GM12874 (cell line): ENCODE data around the gene DYNLRB1.
A peak's percentile ranks its signal among the peaks of the same experiment; 100 is the strongest.

Experiments used
- CTCF ChIP-seq: IDR thresholded peaks from 2 replicates; pipeline ENCODE4 v1.5.1; 2011; ENCODE audit warnings: low read depth, mild to moderate bottlenecking, control low read depth, low read length, moderate library complexity; ENCODE audit not compliant: insufficient read depth

Gene DYNLRB1

GRCh38 chr20:34535301-34535840 lies 19.1 kb downstream of the DYNLRB1 start:
- TF ChIP-seq CTCF, result no peak

DNA sequence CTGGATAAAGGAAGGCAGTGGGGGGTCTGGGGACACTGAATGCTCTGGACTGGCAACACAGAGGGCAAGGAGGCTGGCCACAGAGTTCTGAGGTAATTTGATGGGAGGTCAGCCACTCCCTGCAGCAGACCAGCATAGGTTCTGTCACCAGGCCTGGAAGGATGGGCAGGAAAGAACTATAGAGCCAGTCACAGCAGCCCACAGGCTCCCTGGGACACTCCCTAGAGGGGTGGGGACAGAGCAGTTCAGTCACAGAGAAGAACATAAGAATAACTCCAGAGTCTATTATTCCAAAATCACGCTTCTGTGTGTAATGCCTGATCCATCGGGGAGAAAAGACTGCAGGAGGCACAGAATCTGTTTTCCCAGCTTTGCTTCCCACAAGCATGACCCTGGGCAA lies 19.6 kb downstream of the DYNLRB1 start:
- TF ChIP-seq CTCF, result no peak

DNA sequence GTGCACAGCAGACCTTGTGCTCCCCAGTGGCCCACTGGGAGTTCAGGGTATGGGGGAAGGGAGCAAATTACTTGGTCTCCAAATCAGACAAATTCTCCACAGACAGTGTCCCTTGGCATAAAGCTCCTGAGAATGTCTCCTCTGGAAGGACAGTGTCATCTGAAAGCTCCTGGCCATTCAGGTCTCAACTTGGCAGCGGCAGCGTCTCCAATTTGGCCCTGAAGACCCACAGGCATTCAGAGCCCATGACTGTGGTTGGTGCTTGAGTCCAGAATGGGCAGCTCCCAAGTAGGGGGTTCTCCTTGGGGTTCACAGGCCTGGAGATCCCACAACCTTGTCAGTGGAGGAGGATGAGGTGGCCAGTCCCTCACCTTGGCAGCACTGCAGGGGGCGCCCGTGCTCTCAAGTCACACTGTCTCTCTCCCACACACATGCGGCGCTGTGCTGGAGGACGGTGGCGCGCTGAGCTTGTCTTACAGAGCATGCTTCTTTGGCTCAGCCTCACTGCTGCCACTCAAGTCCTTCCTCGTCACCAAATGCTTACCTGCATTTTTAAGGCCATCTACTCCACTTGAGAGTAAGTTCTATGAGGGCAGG lies 20.7 kb downstream of the DYNLRB1 start:
- TF ChIP-seq CTCF, result peak; percentile 39

DNA sequence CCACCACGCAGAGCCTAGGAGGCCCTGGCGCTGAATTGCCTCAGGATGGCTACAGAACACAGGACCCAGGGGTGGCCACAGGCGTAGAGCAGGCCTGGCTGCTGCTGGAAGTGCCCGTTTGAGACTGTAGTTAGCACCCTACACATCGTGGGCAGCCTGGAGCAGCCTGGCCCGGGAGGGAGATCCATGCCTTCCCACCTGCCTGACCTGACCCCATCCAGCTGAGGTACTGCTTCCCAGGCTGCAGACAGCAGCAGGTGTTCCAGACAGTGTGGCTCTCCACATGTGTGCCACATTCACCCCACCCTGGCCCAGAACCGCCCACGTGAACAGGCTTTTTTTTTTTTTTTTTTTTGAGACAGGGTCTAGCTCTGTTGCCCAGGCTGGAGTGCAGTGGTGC lies 21.4 kb downstream of the DYNLRB1 start:
- TF ChIP-seq CTCF, result no peak

DNA sequence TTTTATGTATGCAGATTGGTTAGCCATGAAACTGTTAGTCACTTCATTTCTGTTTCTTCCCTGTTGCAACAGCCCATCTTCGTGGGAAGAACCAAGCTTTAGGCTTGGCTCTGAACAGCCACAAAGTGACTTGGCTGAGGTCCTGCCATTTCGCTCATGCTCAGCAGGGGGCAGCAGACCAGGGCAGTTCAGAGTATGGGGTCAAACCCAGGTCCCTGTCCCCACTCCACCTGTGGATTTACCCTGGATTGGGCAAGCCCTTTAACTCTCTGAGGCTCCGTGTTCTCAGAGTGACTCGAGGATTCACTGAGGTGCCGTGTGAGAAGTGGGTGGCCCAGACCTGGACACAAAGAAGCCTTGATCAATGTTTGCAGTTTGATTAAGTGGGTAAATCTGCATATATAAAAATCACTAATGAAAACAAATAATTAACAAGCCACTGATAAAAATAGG lies 22.5 kb downstream of the DYNLRB1 start:
- TF ChIP-seq CTCF, result peak; percentile 92

DNA sequence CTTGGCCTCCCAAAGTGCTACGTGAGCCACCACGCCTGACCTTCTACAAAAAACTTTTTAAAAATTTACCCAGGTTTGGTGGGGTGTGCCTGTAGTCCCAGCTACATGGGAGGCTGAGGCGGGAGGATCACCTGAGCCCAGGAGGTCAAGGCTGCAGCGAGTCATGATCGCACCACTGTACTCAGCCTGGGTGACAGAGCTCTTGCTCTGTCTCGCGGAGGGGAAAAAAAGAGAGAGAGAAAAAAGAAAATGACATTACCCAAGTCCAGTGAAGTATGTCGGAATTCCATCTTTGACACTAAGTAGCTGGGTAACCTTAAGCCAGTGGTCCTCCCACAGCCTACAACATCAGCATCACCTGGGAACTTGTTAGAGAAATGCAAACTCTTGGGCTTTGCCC lies 23.5 kb downstream of the DYNLRB1 start:
- no peak for TF ChIP-seq CTCF

- no peak for TF ChIP-seq CTCF
These were observed 24.5 kb downstream of the DYNLRB1 start for GRCh38 chr20:34540596-34541263.
